Heart left ventricle (tissue), 16 donors: ENCODE measurements around the gene MAP3K10. TPM values are rescaled to one million over a fixed set of nuclear protein-coding genes. Genes with fewer than 3 reads are reported as not detected.

Source experiments
- ATAC-seq, 4 donors: fragments of 200-7000 bp; cut with Tn5 transposase; one replicate each; pipeline ENCODE4 v1.9.1; 2020 to 2022; ENCODE audit warnings: moderate library complexity in 4 of 4, mild to moderate bottlenecking in 3 of 4, moderate number of reproducible peaks in 1 of 4
- DNase-seq, 5 donors: peaks; one replicate each; pipeline ENCODE4 v3.0.0-alpha.2; 2020
- H3K27ac ChIP-seq, 12 donors: fragments of 200-600 bp; sonication (generic) in 4 of 12; one replicate each; pipeline versions ENCODE4 v1.5.0 to v1.8.0; 2016 to 2022; ENCODE audit warnings: mild to moderate bottlenecking in 2 of 12
- H3K27me3 ChIP-seq, 9 donors: fragments of 200-600 bp; sonication (generic) in 2 of 9; one replicate each; pipeline versions ENCODE4 v1.5.1 to v1.8.0; 2016 to 2022; ENCODE audit warnings: mild to moderate bottlenecking in 3 of 9
- H3K36me3 ChIP-seq, 9 donors: fragments of 200-600 bp; sonication (generic) in 2 of 9; one replicate each; pipeline versions ENCODE4 v1.5.0 to v1.8.0; 2018 to 2022; ENCODE audit warnings: mild to moderate bottlenecking in 2 of 9
- H3K4me1 ChIP-seq, 12 donors: fragments of 200-600 bp; sonication (generic) in 4 of 12; one replicate each; pipeline versions ENCODE4 v1.5.0 to v1.8.0; 2016 to 2022; ENCODE audit warnings: mild to moderate bottlenecking in 3 of 12
- H3K4me3 ChIP-seq, 12 donors: fragments of 200-600 bp; sonication (generic) in 4 of 12; one replicate each; pipeline versions ENCODE4 v1.5.0 to v1.8.0; 2017 to 2022; ENCODE audit warnings: mild to moderate bottlenecking in 9 of 12, moderate library complexity in 4 of 12
- H3K9me3 ChIP-seq, 12 donors: fragments of 200-600 bp; sonication (generic) in 4 of 12; one replicate each; pipeline versions ENCODE4 v1.5.0 to v1.8.0; 2016 to 2022; ENCODE audit warnings: mild to moderate bottlenecking in 1 of 12
- POLR2A ChIP-seq, 2 donors: fragments of 450-650 bp; IDR thresholded peaks; one replicate each; pipeline ENCODE4 v1.6.1; 2017; ENCODE audit warnings: antibody characterized with exemption in 2 of 2, mild to moderate bottlenecking in 2 of 2, moderate library complexity in 2 of 2
- WGBS, 4 donors: extraction: QIAGEN DNeasy Blood & Tissue Kit in 2 of 4; methylation state at CpG; one replicate each; pipeline versions ENCODE4 v1.1.5 to v1.1.7; 2013 to 2018; 5-methylcytosine and 5-hydroxymethylcytosine counted together
- intact Hi-C, 10 donors: fragments of 100-400 bp; cut with DNase I; formaldehyde crosslinking; loops; one replicate each; pipeline versions ENCODE4 v1.11.1 to v1.14.2; 2022
- polyA plus RNA-seq, 2 donors: library from polyadenylated mRNA; stranded (reverse); fragments of 200-250 nt; gene quantifications; one replicate each; pipeline ENCODE4 v1.2.3, GENCODE V29; 2013
- total RNA-seq, 9 donors: library from RNA; depleted of rRNA in 2 of 9; stranded (reverse); fragments of >200 nt in 2 of 9; fragmentation: NEBNext Ultra II Directional in 3 of 9; extraction: Animal tissue kit (Norgen Biotek cat#: 25700) in 3 of 9; gene quantifications; one replicate each; pipeline versions ENCODE4 v1.1.0 to v1.2.4, GENCODE V29; 2016 to 2023
- TF ChIP-seq, protein P1 (sequence below), 12 donors: fragments of 200-600 bp; sonication (generic) in 4 of 12; IDR thresholded peaks; one replicate each; pipeline versions ENCODE4 v1.5.0 to v1.8.0; 2018 to 2022; ENCODE audit warnings: antibody characterized with exemption in 12 of 12, mild to moderate bottlenecking in 5 of 12
- donor health status: ischemic (EF 13 %, LVEDD 7.1; RV severe dilation, severe dysfunction).
- donor health status: healthy with polysubstance abuse.
- donor health status: DM: no; HTN: yes; CAD: no.
- donor health status: DM: no; HTN: no; CAD: no.
- donor health status: ischemic (EF 25% LVEDD 6.9; RV normal size, moderate dysfunction).
- donor health status: ischemic (EF 25% LVEDD 5.7; RV mildly dilated, moderate dysfunction).
- donor health status: healthy.
- donor health status: DM: yes; HTN: yes; CAD: no.
- donor health status: ischemic (EF 35%, LVEDD 5.7; RV mildly dilated, moderate dysfunction).
- donor health status: nonischemic (EF 11% LVEDD 7.7; RV severe dilation, severe dysfunction).
- donor health status: DM: yes; HTN: yes; CAD: no.
- donor health status: PGD.
- donor health status: ischemic (EF 29% LVEDD 5.4; RV normal size, mild dysfunction).
- donor health status: nonischemic (EF 23%, LVEDD 6.1; RV moderate dilation, normal function).

Gene MAP3K10
- total and polyA plus RNA-seq, 11 donors = 13.7 to 32.8 (median 16.2) TPM

DNA sequence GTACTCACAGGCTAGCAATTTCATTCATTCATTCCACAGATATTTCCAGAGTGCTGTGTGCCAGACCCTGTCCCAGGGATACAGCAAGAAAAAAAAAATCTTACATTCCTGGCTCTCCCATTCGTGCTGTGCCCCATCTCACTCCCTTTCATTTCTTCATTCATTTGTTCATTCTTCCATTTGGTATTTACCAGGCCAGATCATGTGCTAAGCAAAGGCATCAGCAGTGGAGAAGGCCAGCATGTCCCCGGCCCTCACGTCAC is 2.3 kb downstream of the MAP3K10 start:
- no peak for DNase-seq
- Histone ChIP-seq H3K4me3 (no peak overlapping the region), H3K9me3 (no peaks in the 10 kb centered on the region), H3K4me1 (peaks cover 0 to 26% (median 12%) of the 10 kb centered on the region in 12 donors), H3K27ac (no peak overlapping the region), H3K36me3 (peaks cover 0 to 6% (median 0%) of the 10 kb centered on the region in 9 donors), H3K27me3 (no peaks in the 10 kb centered on the region)
- TF ChIP-seq, protein P1, sequence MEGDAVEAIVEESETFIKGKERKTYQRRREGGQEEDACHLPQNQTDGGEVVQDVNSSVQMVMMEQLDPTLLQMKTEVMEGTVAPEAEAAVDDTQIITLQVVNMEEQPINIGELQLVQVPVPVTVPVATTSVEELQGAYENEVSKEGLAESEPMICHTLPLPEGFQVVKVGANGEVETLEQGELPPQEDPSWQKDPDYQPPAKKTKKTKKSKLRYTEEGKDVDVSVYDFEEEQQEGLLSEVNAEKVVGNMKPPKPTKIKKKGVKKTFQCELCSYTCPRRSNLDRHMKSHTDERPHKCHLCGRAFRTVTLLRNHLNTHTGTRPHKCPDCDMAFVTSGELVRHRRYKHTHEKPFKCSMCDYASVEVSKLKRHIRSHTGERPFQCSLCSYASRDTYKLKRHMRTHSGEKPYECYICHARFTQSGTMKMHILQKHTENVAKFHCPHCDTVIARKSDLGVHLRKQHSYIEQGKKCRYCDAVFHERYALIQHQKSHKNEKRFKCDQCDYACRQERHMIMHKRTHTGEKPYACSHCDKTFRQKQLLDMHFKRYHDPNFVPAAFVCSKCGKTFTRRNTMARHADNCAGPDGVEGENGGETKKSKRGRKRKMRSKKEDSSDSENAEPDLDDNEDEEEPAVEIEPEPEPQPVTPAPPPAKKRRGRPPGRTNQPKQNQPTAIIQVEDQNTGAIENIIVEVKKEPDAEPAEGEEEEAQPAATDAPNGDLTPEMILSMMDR (IDR thresholded peaks at IDR 0.05) = no peak
- TF ChIP-seq POLR2A (IDR thresholded peaks at IDR 0.05) = no peak
- WGBS, 4 donors = 84 to 89% (median 88%) methylated on average over 3 of the region's 3 CpGs
- no peak for ATAC-seq
- intact Hi-C loops = no loop called here

DNA sequence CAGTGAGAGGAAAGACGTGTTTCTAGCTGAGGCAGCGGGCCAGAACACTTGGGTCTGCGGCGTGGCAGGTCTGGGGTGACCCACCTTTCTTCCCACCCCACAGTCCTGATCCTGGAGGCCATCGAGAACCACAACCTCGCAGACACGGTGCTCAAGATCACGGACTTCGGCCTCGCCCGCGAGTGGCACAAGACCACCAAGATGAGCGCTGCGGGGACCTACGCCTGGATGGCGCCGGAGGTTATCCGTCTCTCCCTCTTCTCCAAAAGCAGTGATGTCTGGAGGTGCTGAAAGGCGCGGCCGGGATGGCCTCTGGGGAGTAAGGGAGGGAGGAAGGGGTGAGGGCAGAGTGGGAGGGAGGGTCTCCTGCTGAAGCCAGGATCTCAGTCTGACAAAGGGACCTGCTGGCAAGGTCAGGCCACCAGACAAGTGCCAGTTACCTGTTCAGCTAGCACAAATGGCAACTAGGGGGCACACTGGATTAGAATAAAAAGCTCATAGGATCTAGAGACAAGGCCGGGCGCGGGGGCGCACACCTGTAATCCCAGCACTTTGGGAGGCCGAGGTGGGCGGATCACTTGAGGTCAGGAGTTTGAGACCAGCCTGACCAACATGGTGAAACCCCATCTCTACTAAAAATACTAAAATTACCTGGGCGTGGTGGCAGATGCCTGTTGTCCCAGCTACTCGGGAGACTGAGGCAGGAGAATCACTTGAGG is 7.2 kb downstream of the MAP3K10 start:
- intact Hi-C loops = no loop called here
- H3K27ac ChIP-seq = no peak overlapping the region
- DNase-seq = no peak

DNA sequence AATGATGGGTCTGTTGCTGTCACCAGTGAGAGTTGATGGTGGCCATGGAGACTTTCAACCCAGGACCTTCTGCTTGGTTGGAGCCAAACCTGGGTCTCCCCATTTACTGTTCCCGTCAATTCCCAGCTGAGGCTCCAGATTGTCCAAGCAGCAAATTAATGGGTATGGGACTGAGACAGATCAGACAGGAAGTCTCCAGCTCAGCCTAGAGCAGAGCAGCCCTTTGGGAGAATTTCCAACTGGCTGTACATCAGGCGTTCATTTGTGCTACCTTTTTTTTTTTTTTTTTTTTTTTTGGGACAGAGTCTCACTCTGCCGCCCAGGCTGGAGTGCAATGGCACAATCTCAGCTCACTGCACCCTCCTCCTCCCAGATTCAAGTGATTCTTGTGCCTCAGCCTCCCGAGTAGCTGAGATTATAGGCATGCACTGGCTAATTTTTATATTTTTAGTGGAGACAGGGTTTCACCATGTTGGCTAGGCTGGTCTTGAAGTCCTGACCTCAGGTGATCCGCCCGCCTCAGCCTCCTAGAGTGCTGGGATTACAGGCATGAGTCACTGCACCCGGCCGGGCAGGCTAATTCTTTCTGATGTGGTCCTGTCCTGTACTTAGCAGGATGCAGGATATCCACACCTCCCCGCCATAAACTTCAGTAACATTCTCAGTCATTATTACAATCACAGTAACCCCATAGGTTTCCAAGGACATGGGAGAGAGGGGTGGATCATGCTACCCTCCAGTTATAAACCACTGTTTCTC is 9.3 kb downstream of the MAP3K10 start:
- H3K36me3 ChIP-seq = peaks cover 0 to 49% (median 28%) of the 10 kb centered on the region in 9 donors
- H3K4me1 ChIP-seq = no peaks in the 10 kb centered on the region
- TF ChIP-seq POLR2A (IDR thresholded peaks at IDR 0.05) = no peak
- TF ChIP-seq, protein P1 (IDR thresholded peaks at IDR 0.05) = no peak
- DNase-seq = no peak
- H3K27me3 ChIP-seq = no peaks in the 10 kb centered on the region
- H3K4me3 ChIP-seq = no peak overlapping the region
- H3K9me3 ChIP-seq = peaks cover 0 to 5% (median 0%) of the 10 kb centered on the region in 12 donors
- no peak for ATAC-seq
- intact Hi-C loops = no loop called here
- no peak overlapping the region for H3K27ac ChIP-seq
- WGBS, 4 donors = 73 to 82% (median 81%) methylated on average over 9 of the region's 9 CpGs

More for the DNA sequence above, 7.2 kb downstream of the MAP3K10 start:
- ATAC-seq = no peak
- peaks cover 0 to 33% (median 14%) of the 10 kb centered on the region in 9 donors for H3K36me3 ChIP-seq
- H3K4me3 ChIP-seq = no peak overlapping the region
- WGBS, 4 donors = 94 to 97% (median 96%) methylated on average over 10 to 29 of the region's 29 CpGs
- no peaks in the 10 kb centered on the region for H3K9me3 ChIP-seq
- no peaks in the 10 kb centered on the region for H3K27me3 ChIP-seq
- no peak for TF ChIP-seq POLR2A (IDR thresholded peaks at IDR 0.05)
- TF ChIP-seq, protein P1 (IDR thresholded peaks at IDR 0.05) = no peak
- H3K4me1 ChIP-seq = peaks cover 0 to 4% (median 0%) of the 10 kb centered on the region in 12 donors

DNA sequence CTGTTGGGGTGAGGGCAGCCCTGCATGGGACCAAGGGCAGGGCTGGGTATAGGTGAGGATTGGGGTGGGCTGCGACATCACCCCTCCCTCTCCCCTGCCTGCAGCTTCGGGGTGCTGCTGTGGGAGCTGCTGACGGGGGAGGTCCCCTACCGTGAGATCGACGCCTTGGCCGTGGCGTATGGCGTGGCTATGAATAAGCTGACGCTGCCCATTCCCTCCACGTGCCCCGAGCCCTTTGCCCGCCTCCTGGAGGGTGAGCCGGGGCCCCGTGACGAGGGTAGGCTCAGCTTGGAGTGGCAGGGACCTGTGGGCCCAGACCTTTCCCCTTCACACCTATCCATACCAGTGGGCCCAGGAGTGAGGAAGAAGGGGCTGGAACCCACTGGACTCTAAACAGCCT is 13.2 kb downstream of the MAP3K10 start:
- TF ChIP-seq POLR2A (IDR thresholded peaks at IDR 0.05) = no peak
- TF ChIP-seq, protein P1 (IDR thresholded peaks at IDR 0.05) = no peak
- DNase-seq (no peak), ATAC-seq (peak in 1 of 4 donors; percentile 38)
- Histone ChIP-seq H3K9me3 (peaks cover 0 to 6% (median 0%) of the 10 kb centered on the region in 12 donors), H3K27ac (no peak overlapping the region), H3K4me1 (no peaks in the 10 kb centered on the region), H3K4me3 (no peak overlapping the region), H3K27me3 (no peaks in the 10 kb centered on the region), H3K36me3 (peaks cover 0 to 61% (median 37%) of the 10 kb centered on the region in 9 donors)
- intact Hi-C loops = no loop called here
- WGBS, 4 donors = 95 to 97% (median 96%) methylated on average over 9 to 16 of the region's 16 CpGs
